ENCODE results near the gene SLC4A8.

Gene SLC4A8

DNA sequence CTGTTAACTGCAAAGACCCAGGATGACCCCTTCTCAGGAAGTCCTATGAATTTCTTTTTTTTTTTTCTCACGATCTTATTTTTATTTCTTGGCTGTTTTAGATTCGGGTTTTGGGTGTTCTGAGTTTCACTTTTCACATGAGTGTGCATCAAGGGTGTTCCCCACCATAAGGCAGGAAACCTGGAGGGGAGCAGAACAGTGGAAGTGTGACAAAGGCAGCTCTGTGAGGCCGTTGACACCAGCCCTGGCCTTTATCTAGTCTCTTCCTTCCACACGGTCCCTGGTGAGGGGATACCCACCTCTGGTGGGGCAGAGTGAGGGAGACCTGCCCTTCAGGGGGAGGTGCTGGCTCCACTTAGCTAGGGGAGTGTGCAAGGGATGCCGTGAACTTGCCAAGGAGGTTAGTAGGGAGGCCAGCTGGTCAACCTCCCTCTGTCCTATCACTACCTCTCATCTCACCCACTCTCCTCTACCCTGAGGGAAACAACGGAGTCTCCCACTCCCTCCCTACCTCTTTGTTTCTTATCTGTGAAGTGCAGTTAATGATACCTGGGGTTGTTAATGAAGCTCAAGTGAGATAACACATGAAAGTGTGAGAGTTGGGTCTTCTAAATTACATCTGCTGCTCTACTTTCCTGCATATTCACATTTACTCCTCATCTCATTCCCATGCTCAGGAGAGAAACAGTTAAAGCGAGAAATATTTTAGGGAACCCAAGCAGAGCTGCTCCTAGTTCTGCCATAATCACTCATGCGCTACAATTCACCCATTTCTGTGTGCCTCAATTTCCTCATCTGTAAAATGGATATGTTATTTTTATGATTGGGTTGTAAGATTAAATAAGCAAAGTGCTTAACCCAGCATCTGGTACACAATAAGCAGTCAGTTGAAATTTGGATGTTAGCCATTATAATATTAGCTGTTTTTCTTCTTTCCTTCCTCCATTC lies 29.1 kb upstream of the SLC4A8 start:
- no peak for DNase-seq

DNA sequence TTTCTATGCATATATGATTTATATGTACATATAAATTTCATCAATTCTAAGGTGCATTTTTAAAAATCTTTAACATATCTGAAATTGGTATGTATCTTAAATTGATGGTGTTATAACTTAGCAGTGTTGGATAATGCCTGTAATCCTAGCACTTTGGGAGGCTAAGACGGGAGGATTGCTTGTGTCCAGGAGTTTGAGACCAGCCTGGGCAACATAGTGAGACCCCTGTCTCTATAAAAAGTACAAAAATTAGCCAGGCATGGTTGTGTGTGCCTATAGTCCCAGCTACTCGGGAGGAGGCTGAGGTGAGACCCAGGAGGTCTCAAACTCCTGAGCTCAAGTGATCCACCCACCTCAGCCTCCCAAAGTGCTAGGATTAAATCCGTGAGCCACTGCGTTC lies 27.0 kb upstream of the SLC4A8 start:
- no peak for DNase-seq

DNA sequence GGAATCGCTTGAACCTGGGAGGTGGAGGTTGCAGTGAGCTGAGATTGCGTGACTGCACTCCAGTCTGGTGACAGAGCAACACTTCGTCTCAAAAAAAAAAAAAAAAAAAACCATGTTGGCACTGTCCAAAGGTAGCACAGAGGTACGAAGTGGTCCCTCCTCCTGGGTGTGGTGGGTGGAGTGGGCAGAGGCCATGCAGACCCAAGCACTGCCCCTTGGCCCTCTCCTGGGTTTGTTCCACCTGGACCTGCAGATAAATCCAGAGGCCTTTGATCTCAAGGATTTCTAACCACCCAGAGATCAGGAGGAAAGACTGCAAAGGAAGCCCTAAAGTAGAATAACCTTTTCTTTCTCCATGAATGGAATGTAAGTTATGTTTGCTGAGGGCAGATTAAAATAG lies 24.7 kb upstream of the SLC4A8 start:
- no peak for DNase-seq

GRCh38 chr12:51401020-51401419 lies 23.6 kb upstream of the SLC4A8 start:
- no peak for DNase-seq

GRCh38 chr12:51401486-51401885 lies 23.1 kb upstream of the SLC4A8 start:
- no peak for DNase-seq

DNA sequence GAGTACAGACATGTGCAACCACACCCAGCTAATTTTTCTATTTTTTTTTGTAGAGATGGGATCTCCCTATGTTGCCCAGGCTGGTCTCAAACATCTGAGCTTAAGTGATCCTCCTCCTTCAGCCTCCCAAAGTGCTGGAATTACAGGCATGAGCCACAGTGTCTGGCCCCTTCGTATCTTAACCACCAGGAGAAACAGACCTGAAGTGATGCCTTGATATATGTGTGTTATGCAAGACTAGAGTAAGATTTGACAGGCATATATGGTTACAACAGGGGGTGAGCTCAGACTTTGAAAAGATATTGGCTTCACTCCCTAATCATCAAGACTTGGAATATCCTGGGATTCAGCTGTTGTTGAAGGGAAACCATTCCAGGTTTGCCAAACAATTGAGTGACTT lies 22.7 kb upstream of the SLC4A8 start:
- no peak for DNase-seq

DNA sequence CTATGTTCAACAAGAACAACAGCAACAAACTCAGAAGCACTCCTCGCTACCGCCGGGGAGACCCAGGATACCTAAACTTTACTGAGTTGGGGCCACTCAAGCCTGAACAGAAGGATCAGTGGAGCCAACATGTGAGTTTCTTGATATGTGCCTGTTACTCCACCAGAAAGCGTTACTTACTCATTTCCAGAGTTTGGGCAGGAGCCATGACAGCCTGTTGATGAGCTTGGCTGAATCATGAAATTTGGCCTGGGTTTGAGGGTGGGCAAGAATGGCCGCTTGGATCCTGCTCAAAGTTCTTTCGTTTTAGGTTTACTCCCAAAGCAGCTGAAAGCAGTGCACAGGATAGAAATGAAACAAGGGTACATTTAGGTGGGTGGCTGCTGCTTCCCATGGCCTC lies 21.5 kb upstream of the SLC4A8 start:
- DNase-seq = no peak

DNA sequence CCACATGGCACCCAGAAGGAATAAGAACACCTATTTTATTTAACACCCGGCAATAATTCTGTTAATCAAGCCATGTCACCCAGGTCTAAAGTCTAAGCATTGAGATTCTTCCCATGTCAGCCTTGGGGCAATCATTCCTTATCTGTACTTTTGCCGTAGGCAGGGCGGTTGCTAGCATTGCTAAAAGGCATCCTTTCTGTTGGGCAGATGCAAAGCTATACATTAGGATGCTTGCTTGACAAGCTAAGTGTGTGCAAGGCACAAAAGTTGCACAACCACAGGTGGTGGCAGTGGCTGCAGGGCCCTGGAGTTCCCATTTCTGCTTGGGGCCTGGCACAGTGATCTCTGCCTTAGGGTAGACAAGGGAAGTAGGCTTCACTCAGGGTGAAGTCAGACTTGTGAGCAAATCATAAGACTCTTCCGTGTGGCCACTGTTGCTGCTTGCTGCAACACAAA lies 20.9 kb upstream of the SLC4A8 start:
- DNase-seq = peak; percentile 29

GRCh38 chr12:51404627-51405026 lies 20.0 kb upstream of the SLC4A8 start:
- no peak for DNase-seq

DNA sequence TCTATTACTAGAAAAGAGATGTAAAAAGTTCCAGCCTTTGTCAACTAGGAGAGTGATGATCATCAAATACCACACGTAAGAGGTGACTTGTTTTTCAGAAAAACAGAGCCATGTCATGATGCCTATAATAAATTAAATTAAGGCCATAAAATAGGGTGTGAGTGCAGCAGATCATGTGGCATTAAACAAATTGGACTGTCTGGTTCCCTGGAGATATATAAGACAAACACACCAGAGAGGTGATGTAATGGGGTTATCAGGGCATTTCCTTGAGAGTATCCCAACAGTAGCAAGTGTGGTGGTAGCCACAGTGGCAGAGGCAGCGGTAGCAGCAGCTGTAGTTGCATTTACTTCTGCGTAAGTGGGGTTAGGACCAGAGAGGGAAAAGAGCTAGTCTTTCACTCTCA lies 18.8 kb upstream of the SLC4A8 start:
- no peak for DNase-seq

- no peak for DNase-seq
Observed at GRCh38 chr12:51406290-51406689, 18.3 kb upstream of the SLC4A8 start.

- DNase-seq = no peak
Observed at GRCh38 chr12:51406859-51407258, 17.8 kb upstream of the SLC4A8 start.

- DNase-seq = no peak
Observed at GRCh38 chr12:51407604-51408003, 17.0 kb upstream of the SLC4A8 start.

- DNase-seq = no peak
Observed at GRCh38 chr12:51409846-51410245, 14.8 kb upstream of the SLC4A8 start.

DNA sequence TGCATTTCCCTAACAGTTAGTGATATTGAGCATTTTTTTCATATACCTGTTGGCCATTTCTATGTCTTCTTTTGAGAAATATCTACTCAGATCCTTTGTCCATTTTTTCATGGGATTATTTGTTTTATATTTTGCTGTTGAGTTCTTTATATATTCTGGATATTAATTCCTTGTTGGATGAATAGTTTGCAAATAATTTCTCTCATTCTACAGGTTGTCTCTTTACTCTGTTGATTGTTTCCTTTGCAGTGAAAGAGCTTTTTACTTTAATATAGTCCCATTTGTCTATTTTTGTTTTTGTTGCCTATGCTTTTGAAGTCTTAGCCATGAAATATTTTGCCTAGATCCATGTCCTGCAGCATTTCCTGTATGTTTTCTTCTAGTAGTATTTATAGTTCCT lies 11.5 kb upstream of the SLC4A8 start:
- no peak for DNase-seq

- no peak for DNase-seq
Observed at GRCh38 chr12:51413791-51414190, 10.8 kb upstream of the SLC4A8 start.

DNA sequence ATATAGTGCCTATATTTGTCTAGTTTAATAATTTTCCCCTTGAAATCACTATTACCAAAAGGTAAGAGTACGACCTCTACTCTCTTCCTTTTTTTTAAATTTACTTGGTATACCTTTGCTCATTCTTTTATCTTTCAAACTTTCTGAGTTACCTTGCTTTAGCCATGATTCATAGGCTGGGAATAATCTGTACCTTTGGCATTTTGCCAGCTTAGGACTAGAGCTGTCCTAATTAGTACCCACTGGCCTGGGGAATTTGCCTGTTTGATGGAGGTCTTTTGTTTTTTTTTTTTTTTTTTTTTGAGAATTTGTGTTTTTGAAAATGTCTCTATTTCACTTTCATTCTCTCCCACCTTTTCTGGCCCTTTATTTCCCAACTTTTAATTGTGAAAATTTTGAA lies 8.7 kb upstream of the SLC4A8 start:
- DNase-seq = no peak

GRCh38 chr12:51417826-51418225 lies 6.8 kb upstream of the SLC4A8 start:
- no peak for DNase-seq

GRCh38 chr12:51419425-51420193 lies 5.0 kb upstream of the SLC4A8 start:
- DNase-seq = no peak

GRCh38 chr12:51421266-51421884 lies 3.3 kb upstream of the SLC4A8 start:
- DNase-seq = peak; percentile 87

GRCh38 chr12:51424094-51424661 lies 453 bp upstream of the SLC4A8 start:
- DNase-seq = no peak

DNA sequence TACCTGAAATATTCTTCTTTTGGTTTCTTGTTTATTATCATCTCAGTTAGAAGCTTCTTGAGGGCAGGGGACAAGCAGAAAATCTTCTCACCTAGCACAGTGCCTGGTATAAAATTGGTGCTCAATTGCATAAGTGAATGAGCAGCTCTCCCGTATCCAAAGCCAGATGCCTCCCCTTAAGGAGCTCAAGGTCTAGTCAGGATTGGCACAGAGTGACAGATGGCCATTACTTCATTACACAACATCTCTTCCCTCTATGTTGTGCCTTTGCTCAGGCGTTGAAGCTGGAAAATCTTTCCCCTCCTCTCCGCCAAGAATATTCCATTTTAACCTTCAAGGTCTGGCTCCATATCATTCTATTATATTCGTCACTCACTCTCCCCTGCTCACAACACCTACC lies 3.6 kb downstream of the SLC4A8 start:
- no peak for DNase-seq

DNA sequence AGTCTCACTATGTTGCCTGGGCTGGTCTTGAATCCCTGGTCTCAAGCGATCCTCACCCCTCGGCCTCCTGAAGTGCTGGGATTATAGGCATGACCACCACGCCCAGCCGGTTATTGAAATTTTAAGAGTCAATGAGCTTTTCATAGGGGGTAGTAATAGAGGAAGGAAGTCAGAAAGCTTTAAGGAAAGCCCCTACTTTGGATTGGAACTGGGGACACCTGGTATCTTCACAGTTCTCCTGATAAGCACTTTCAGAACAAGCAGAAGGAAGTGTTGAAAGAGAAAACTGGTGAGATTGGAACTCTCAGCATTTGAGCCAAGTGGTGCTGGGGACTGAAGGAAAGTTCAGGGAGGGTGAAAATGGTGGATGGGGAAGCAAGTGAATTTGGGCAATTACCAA lies 5.1 kb downstream of the SLC4A8 start:
- DNase-seq = no peak

Data from midbrain (tissue), 1 donor.